Umbilical cord (tissue), 2 donors: ENCODE measurements around the gene TNFAIP2. TPM values are rescaled to one million over a fixed set of nuclear protein-coding genes. Genes with fewer than 3 reads are reported as not detected.
A peak's percentile ranks its signal among the peaks of the same experiment; 100 is the strongest.

Experiments used
- DNase-seq: peaks from one replicate; pipeline ENCODE4 v3.0.0-alpha.2; 2015; ENCODE audit warnings: low spot score
- total RNA-seq: library from RNA; depleted of rRNA; stranded (reverse); fragments of >200 nt; gene quantifications from one replicate; pipeline ENCODE4 v1.2.3, GENCODE V29; 2014; ENCODE audit warnings: low replicate concordance; ENCODE audit not compliant: insufficient read depth

The TNFAIP2 gene
- total RNA-seq = 92.0 TPM

- peak; percentile 42 for DNase-seq
Measured at GRCh38 chr14:103122947-103123633, at the start of gene TNFAIP2. Gene TNFAIP2 (plus strand): TSS chr14:103123461. CDS start chr14:103126458, 2,997 bp downstream.

- peak; percentile 74 for DNase-seq
Measured at GRCh38 chr14:103073876-103074728, 49.2 kb upstream of the TNFAIP2 start.

- peak; percentile 38 for DNase-seq
Measured at GRCh38 chr14:103074729-103075367, 48.4 kb upstream of the TNFAIP2 start.

GRCh38 chr14:103078420-103078749 lies 44.9 kb upstream of the TNFAIP2 start:
- peak; percentile 78 for DNase-seq

- no peak for DNase-seq
Measured at GRCh38 chr14:103078860-103079587, 44.2 kb upstream of the TNFAIP2 start.

GRCh38 chr14:103081951-103082350 lies 41.3 kb upstream of the TNFAIP2 start:
- no peak for DNase-seq

- DNase-seq = peak; percentile 31
Measured at GRCh38 chr14:103084021-103084919, 39.0 kb upstream of the TNFAIP2 start, which contains the start of gene LBHD2. Gene LBHD2 (plus strand): TSS chr14:103084210. CDS start chr14:103086013, 1,803 bp downstream.

- no peak for DNase-seq
Measured at GRCh38 chr14:103085106-103086091, 37.9 kb upstream of the TNFAIP2 start.

GRCh38 chr14:103086771-103087342 lies 36.4 kb upstream of the TNFAIP2 start:
- no peak for DNase-seq

GRCh38 chr14:103087343-103087835 lies 35.9 kb upstream of the TNFAIP2 start:
- DNase-seq = no peak

GRCh38 chr14:103088921-103089320 lies 34.3 kb upstream of the TNFAIP2 start:
- no peak for DNase-seq

- no peak for DNase-seq
Measured at GRCh38 chr14:103089386-103090335, 33.6 kb upstream of the TNFAIP2 start.

GRCh38 chr14:103090481-103091020 lies 32.7 kb upstream of the TNFAIP2 start:
- DNase-seq = no peak

GRCh38 chr14:103091041-103091882 lies 32.0 kb upstream of the TNFAIP2 start:
- DNase-seq = no peak

GRCh38 chr14:103091883-103092222 lies 31.4 kb upstream of the TNFAIP2 start:
- DNase-seq = no peak

- DNase-seq = no peak
Measured at GRCh38 chr14:103093856-103094405, 29.3 kb upstream of the TNFAIP2 start.
